Adipocyte (in vitro differentiated cells): Measurements from ENCODE around the gene FPGT.
A peak's percentile ranks its signal among the peaks of the same experiment; 100 is the strongest.
"Not testable (repeated sequence)": the region's sequence is repeated elsewhere in the genome, so short reads cannot be mapped to it uniquely, and the experiment has no call there.

Source experiments
- DNase-seq: peaks from one replicate; pipeline ENCODE4 v3.0.0-alpha.2; 2015; ENCODE audit warnings: low read depth
- H3K27me3 ChIP-seq: replicated peaks from 2 replicates; pipeline ENCODE4 v1.7.0; 2013; ENCODE audit warnings: mild to moderate bottlenecking, low read length, moderate library complexity; ENCODE audit not compliant: control insufficient read depth, insufficient read depth
- H3K36me3 ChIP-seq: 2 replicates; pipeline ENCODE4 v1.7.0; 2013; ENCODE audit warnings: low read length, mild to moderate bottlenecking, moderate library complexity; ENCODE audit not compliant: control insufficient read depth, insufficient read depth, severe bottlenecking
- H3K4me1 ChIP-seq: 2 replicates; pipeline ENCODE4 v1.7.0; 2013; ENCODE audit warnings: mild to moderate bottlenecking, low read length, moderate library complexity; ENCODE audit not compliant: control insufficient read depth, insufficient read depth
- H3K4me3 ChIP-seq: 2 replicates; pipeline ENCODE4 v1.7.0; 2013; ENCODE audit warnings: mild to moderate bottlenecking, low read length, moderate library complexity
- H3K9ac ChIP-seq: 2 replicates; pipeline ENCODE4 v1.7.0; 2013; ENCODE audit warnings: mild to moderate bottlenecking, low read length, moderate library complexity
- H3K9me3 ChIP-seq: 2 replicates; pipeline ENCODE4 v1.7.0; 2013; ENCODE audit warnings: mild to moderate bottlenecking, low read length, moderate library complexity; ENCODE audit not compliant: control insufficient read depth

The FPGT gene

GRCh38 chr1:74215229-74215628, 17.2 kb downstream of the FPGT start:
- no peak overlapping the region for H3K4me3 ChIP-seq
- H3K9me3 ChIP-seq = no peaks in the 10 kb centered on the region
- H3K4me1 ChIP-seq = no peaks in the 10 kb centered on the region
- no peak for DNase-seq
- H3K9ac ChIP-seq = no peak overlapping the region
- H3K27me3 ChIP-seq = no peaks in the 10 kb centered on the region
- H3K36me3 ChIP-seq = no peaks in the 10 kb centered on the region

GRCh38 chr1:74222701-74223100, 24.7 kb downstream of the FPGT start:
- Histone ChIP-seq H3K4me3 (no peak overlapping the region), H3K9ac (no peak overlapping the region), H3K36me3 (no peaks in the 10 kb centered on the region), H3K9me3 (peaks cover 16% of the 10 kb centered on the region), H3K27me3 (no peaks in the 10 kb centered on the region), H3K4me1 (no peaks in the 10 kb centered on the region)
- peak; percentile 42 for DNase-seq

GRCh38 chr1:74223453-74223852, 25.4 kb downstream of the FPGT start:
- no peaks in the 10 kb centered on the region for H3K36me3 ChIP-seq
- no peaks in the 10 kb centered on the region for H3K4me1 ChIP-seq
- no peaks in the 10 kb centered on the region for H3K27me3 ChIP-seq
- no peak for DNase-seq
- H3K9ac ChIP-seq = no peak overlapping the region
- H3K4me3 ChIP-seq = no peak overlapping the region
- peaks cover 19% of the 10 kb centered on the region for H3K9me3 ChIP-seq

DNA sequence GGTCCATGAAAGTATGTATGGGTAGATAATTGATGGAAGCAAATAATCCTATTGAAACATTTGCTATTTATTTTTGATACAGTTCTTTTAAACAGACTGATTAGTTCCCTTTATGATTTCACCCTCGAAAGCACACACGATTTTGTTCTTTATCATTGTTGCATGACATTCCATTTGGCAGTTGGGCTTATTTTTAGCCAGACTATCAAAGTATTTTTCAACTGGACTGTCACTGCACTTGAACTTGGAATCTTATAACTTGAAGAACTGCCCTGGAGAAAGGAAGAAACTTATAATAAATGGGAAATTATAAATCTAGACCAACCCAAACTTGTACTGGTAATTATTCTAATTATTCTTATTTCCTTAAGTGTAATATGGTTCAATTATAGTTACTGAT, 37.1 kb downstream of the FPGT start, which contains the start of gene TNNI3K:
Gene TNNI3K, plus strand, starts transcription at position 235 of the 400 bp plus-strand sequence. Its CDS starts 65 bp downstream, at position 300.
- H3K36me3 ChIP-seq = peaks cover 3% of the 10 kb centered on the region
- no peak within 1 kb of the TSS for H3K4me3 ChIP-seq
- no peaks in the 10 kb centered on the region for H3K27me3 ChIP-seq
- no peak within 1 kb of the TSS for H3K9ac ChIP-seq
- H3K4me1 ChIP-seq = no peaks in the 10 kb centered on the region
- no peaks in the 10 kb centered on the region for H3K9me3 ChIP-seq
- DNase-seq = no peak

DNA sequence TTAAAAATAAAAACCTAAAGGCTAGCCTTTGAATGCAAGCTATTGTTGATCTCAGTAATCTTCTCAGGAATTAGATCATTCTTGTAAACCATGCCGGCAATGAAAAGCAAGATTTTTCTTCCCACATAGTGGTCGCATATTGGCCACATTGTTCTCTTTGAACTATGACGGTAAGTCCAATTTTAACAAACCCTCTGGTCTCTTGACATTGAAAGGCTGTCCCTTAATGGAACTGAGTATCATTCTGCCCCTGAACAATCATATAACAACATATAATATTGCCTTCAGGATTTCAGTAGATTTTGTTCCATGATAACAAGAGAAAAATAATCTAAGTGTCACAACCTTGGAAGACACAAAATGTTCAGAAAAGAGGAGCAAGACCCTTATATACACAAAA, 38.4 kb downstream of the FPGT start:
- Histone ChIP-seq H3K9me3 (no peaks in the 10 kb centered on the region), H3K4me1 (no peaks in the 10 kb centered on the region), H3K36me3 (peaks cover 3% of the 10 kb centered on the region), H3K27me3 (no peaks in the 10 kb centered on the region), H3K9ac (no peak overlapping the region), H3K4me3 (no peak overlapping the region)
- DNase-seq = no peak

DNA sequence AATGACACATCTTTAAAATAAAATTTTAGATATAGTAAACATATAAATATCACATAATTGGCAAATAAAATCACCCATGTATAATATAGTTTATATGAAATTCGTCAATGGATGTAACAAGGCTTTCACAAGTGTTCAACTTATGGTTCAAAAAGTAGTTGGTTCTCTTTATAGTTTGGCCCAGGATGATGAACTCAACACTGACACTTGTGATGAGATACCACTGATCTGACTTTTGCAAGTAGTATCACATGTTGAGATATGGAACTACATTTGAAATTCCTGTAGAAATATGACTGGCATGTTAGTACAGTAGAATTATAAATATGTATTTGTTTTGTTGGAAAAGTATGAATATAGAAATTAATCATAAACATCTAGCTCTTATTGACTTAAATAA, 39.0 kb downstream of the FPGT start:
- Histone ChIP-seq H3K27me3 (no peaks in the 10 kb centered on the region), H3K36me3 (peaks cover 3% of the 10 kb centered on the region), H3K9ac (no peak overlapping the region), H3K9me3 (no peaks in the 10 kb centered on the region), H3K4me3 (no peak overlapping the region), H3K4me1 (no peaks in the 10 kb centered on the region)
- DNase-seq = no peak

DNA sequence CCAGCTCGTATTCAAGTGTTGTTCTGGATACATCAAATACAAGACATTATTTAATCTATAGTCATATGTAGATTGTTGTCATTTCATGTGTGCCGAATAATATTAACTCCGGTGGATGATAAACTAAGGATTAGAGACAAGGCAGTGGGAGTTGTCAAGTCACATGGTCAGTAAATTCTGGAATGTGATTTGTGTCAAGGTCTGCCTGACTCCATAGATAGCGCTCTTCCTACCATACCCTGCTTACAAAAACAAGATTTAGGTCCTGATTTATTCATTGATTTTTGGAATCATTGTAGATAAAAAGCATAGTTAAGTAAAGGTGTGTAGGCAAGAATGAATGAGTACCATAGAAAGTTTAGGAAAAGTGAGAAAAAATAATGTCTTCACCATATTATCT, 39.7 kb downstream of the FPGT start:
- no peak for DNase-seq
- Histone ChIP-seq H3K27me3 (no peaks in the 10 kb centered on the region), H3K9ac (no peak overlapping the region), H3K4me1 (no peaks in the 10 kb centered on the region), H3K9me3 (no peaks in the 10 kb centered on the region), H3K4me3 (no peak overlapping the region), H3K36me3 (peaks cover 3% of the 10 kb centered on the region)

GRCh38 chr1:74245168-74245772, 47.2 kb downstream of the FPGT start:
- H3K9me3 ChIP-seq = no peaks in the 10 kb centered on the region
- H3K9ac ChIP-seq = no peak overlapping the region
- DNase-seq = no peak
- H3K36me3 ChIP-seq = no peaks in the 10 kb centered on the region
- no peak overlapping the region for H3K4me3 ChIP-seq
- no peaks in the 10 kb centered on the region for H3K27me3 ChIP-seq
- H3K4me1 ChIP-seq = no peaks in the 10 kb centered on the region

DNA sequence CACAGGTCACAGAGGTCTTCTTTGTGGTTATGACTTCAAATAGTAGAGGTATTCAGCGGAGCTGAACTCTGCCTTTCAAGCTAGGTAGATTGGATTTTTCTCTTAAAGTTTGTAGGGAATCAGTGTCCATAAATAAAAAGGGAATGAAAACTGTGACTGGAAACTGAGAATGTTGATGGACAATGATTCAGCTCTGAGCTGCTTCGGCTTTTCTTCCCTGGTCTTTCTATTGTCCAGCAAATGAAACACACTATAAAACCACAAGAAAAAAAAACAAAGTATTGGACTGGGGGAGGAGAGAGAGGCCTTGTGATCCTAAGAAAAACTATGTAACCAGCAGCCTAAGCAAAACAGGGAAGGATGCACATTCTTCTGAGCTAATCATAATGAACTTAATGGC, 48.3 kb downstream of the FPGT start:
- Histone ChIP-seq H3K36me3 (no peaks in the 10 kb centered on the region), H3K4me3 (no peak overlapping the region), H3K4me1 (no peaks in the 10 kb centered on the region), H3K9me3 (no peaks in the 10 kb centered on the region), H3K27me3 (no peaks in the 10 kb centered on the region), H3K9ac (no peak overlapping the region)
- DNase-seq = peak; percentile 8

DNA sequence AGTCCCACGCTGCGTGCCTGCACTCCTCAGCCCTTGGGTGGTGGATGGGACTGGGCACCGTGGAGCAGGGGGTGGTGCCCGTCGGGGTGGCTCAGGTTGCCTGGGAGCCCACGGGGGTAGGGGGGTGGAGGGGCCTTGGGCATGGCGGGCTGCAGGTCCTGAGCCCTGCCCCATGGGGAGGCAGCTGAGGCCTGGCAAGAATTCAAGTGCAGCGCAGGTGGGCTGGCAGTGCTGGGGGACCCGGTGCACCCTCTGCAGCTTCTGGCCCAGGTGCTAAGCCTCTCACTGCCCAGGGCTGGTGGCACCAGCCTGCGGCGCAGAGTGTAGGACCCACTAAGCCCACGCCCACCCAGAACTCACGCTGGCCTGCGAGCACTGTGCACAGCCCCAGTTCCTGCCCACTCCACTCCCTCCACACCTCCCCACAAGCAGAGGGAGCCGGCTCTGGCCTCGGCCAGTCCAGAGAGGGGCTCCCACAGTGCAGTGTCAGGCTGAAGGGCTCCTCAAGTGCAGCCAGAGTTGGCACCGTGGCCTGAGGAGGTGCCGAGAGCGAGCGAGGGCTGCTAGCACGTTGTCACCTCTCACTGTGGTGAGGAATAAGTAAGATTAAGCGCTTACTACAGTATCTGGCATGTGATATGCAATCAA, 50.0 kb downstream of the FPGT start:
- no peak for DNase-seq
- Histone ChIP-seq H3K4me1 (no peaks in the 10 kb centered on the region), H3K36me3 (no peaks in the 10 kb centered on the region), H3K27me3 (no peaks in the 10 kb centered on the region), H3K4me3 (no peak overlapping the region), H3K9ac (no peak overlapping the region), H3K9me3 (no peaks in the 10 kb centered on the region)

GRCh38 chr1:74253243-74253824, 55.3 kb downstream of the FPGT start:
- H3K36me3 ChIP-seq, DNase-seq, H3K27me3 ChIP-seq, H3K4me1 ChIP-seq, H3K4me3 ChIP-seq, H3K9me3 ChIP-seq, H3K9ac ChIP-seq: not testable (repeated sequence)
